Measurements from ENCODE around the gene GMPS.
"Not testable (repeated sequence)": the region's sequence is repeated elsewhere in the genome, so short reads cannot be mapped to it uniquely, and the experiment has no call there.

The GMPS gene

GRCh38 chr3:155941354-155941753, 70.9 kb downstream of the GMPS start:
- no peak for DNase-seq (ENCODE audit: low read depth, low spot score)

GRCh38 chr3:155944081-155944480, 73.6 kb downstream of the GMPS start:
- no peak for DNase-seq (ENCODE audit: low read depth, low spot score)

- no peak for DNase-seq (ENCODE audit: low read depth, low spot score)
These were observed 75.7 kb downstream of the GMPS start for GRCh38 chr3:155946178-155946577.

GRCh38 chr3:155948476-155948875, 78.0 kb downstream of the GMPS start:
- no peak for DNase-seq (ENCODE audit: low read depth, low spot score)

GRCh38 chr3:155949453-155950217, 79.2 kb downstream of the GMPS start:
- no peak for DNase-seq (ENCODE audit: low read depth, low spot score)

- no peak for DNase-seq (ENCODE audit: low read depth, low spot score)
These were observed 86.3 kb downstream of the GMPS start for GRCh38 chr3:155956508-155957411.

- DNase-seq (ENCODE audit: low read depth, low spot score), result no peak
These were observed 87.0 kb downstream of the GMPS start for GRCh38 chr3:155957412-155957880.

- no peak for DNase-seq (ENCODE audit: low read depth, low spot score)
These were observed 88.2 kb downstream of the GMPS start for GRCh38 chr3:155958676-155959075.

GRCh38 chr3:155960060-155960459, 89.6 kb downstream of the GMPS start:
- no peak for DNase-seq (ENCODE audit: low read depth, low spot score)

- not testable (repeated sequence) for DNase-seq (ENCODE audit: low read depth, low spot score)
These were observed 90.6 kb downstream of the GMPS start for GRCh38 chr3:155961044-155961443.

- no peak for DNase-seq (ENCODE audit: low read depth, low spot score)
These were observed 93.1 kb downstream of the GMPS start for GRCh38 chr3:155963570-155963969.

GRCh38 chr3:155970398-155970797, 99.9 kb downstream of the GMPS start:
- DNase-seq (ENCODE audit: low read depth, low spot score), result no peak

GRCh38 chr3:155972885-155973584, 102.6 kb downstream of the GMPS start:
- no peak for DNase-seq (ENCODE audit: low read depth, low spot score)

- no peak for DNase-seq (ENCODE audit: low read depth, low spot score)
These were observed 107.9 kb downstream of the GMPS start for GRCh38 chr3:155978324-155978723.

- no peak for DNase-seq (ENCODE audit: low read depth, low spot score)
These were observed 109.3 kb downstream of the GMPS start for GRCh38 chr3:155979746-155980145.

GRCh38 chr3:155981669-155982068, 111.2 kb downstream of the GMPS start:
- no peak for DNase-seq (ENCODE audit: low read depth, low spot score)

GRCh38 chr3:155983834-155984474, 113.5 kb downstream of the GMPS start:
- DNase-seq (ENCODE audit: low read depth, low spot score), result no peak

- no peak for DNase-seq (ENCODE audit: low read depth, low spot score)
These were observed 114.5 kb downstream of the GMPS start for GRCh38 chr3:155984791-155985417.

- DNase-seq (ENCODE audit: low read depth, low spot score), result no peak
These were observed 119.1 kb downstream of the GMPS start for GRCh38 chr3:155989536-155989935.

GRCh38 chr3:155991212-155991611, 120.8 kb downstream of the GMPS start:
- DNase-seq (ENCODE audit: low read depth, low spot score), result no peak

GRCh38 chr3:155991847-155992246, 121.4 kb downstream of the GMPS start:
- no peak for DNase-seq (ENCODE audit: low read depth, low spot score)
